A172 (cell line): ENCODE results near the gene SLC25A22. TPM values are rescaled to one million over a fixed set of nuclear protein-coding genes. Genes with fewer than 3 reads are reported as not detected.

Experiments used
- DNase-seq: peaks from one replicate; pipeline ENCODE4 v3.0.0-alpha.2; 2015; ENCODE audit warnings: low spot score
- total RNA-seq: library from RNA; depleted of rRNA; stranded (reverse); fragments of >200 nt; shearing (Covaris generic); gene quantifications from 2 replicates; pipeline ENCODE4 v1.2.3, GENCODE V29; 2014

Gene SLC25A22
- total RNA-seq, 1 experiment from 2014 or later = 46.5 TPM

- DNase-seq = no peak
These were observed 6.5 kb upstream of the SLC25A22 start for GRCh38 chr11:804599-804964.

- DNase-seq = no peak
These were observed 5.9 kb upstream of the SLC25A22 start for GRCh38 chr11:803770-804598.

GRCh38 chr11:803467-803742, 5.3 kb upstream of the SLC25A22 start:
- DNase-seq = no peak

GRCh38 chr11:802693-803466, 4.8 kb upstream of the SLC25A22 start:
- no peak for DNase-seq

- no peak for DNase-seq
These were observed 4.0 kb upstream of the SLC25A22 start for GRCh38 chr11:802018-802617.

- DNase-seq = no peak
These were observed 3.2 kb upstream of the SLC25A22 start for GRCh38 chr11:801097-801780.

GRCh38 chr11:800473-800872, 2.4 kb upstream of the SLC25A22 start:
- DNase-seq = no peak

GRCh38 chr11:799641-800316, 1.7 kb upstream of the SLC25A22 start:
- DNase-seq = no peak

- DNase-seq = peak; percentile 85
These were observed 587 bp downstream of the SLC25A22 start for GRCh38 chr11:797296-798092.

- no peak for DNase-seq
These were observed 1.4 kb downstream of the SLC25A22 start for GRCh38 chr11:796565-797295.

GRCh38 chr11:795634-796564, 2.2 kb downstream of the SLC25A22 start:
- DNase-seq = peak; percentile 93

- DNase-seq = peak; percentile 72
These were observed 3.1 kb downstream of the SLC25A22 start for GRCh38 chr11:794766-795633.

- DNase-seq = no peak
These were observed 3.9 kb downstream of the SLC25A22 start for GRCh38 chr11:794013-794765.

GRCh38 chr11:793556-793955, 4.5 kb downstream of the SLC25A22 start:
- DNase-seq = no peak

GRCh38 chr11:792873-793272, 5.2 kb downstream of the SLC25A22 start:
- no peak for DNase-seq

- no peak for DNase-seq
These were observed 5.6 kb downstream of the SLC25A22 start for GRCh38 chr11:792535-792821.

- DNase-seq = no peak
These were observed 6.2 kb downstream of the SLC25A22 start for GRCh38 chr11:791658-792534.
